HEK293 (cell line): ENCODE results near the gene RPL15.

Source experiments
- GFI1B ChIP-seq: fragments of 450-650 bp; formaldehyde crosslinking; IDR thresholded peaks from 2 replicates; pipeline ENCODE4 v1.5.1; 2016; ENCODE audit warnings: missing biosample characterization, missing genetic modification characterization
- GLI2 ChIP-seq: fragments of 450-650 bp; formaldehyde crosslinking; IDR thresholded peaks from 2 replicates; pipeline ENCODE4; 2017; ENCODE audit warnings: missing biosample characterization, missing genetic modification characterization, low read depth, borderline replicate concordance
- HOXA7 ChIP-seq: sonication (generic); formaldehyde crosslinking; IDR thresholded peaks from 2 replicates; pipeline ENCODE4 v1.8.1; 2022; ENCODE audit warnings: missing genetic modification reagents, borderline replicate concordance
- KLF10 ChIP-seq: fragments of 450-650 bp; IDR thresholded peaks from 2 replicates; pipeline ENCODE4 v1.5.1; 2018; ENCODE audit warnings: missing biosample characterization, mild to moderate bottlenecking, missing genetic modification characterization
- KLF8 ChIP-seq: fragments of 450-650 bp; formaldehyde crosslinking; IDR thresholded peaks from 2 replicates; pipeline ENCODE4 v1.5.1; 2016; ENCODE audit warnings: missing biosample characterization, missing genetic modification characterization
- MZF1 ChIP-seq: fragments of 450-650 bp; formaldehyde crosslinking; IDR thresholded peaks from 2 replicates; pipeline ENCODE4 v1.5.1; 2017; ENCODE audit warnings: missing biosample characterization, missing genetic modification characterization, borderline replicate concordance
- OSR2 ChIP-seq: fragments of 450-650 bp; formaldehyde crosslinking; IDR thresholded peaks from 2 replicates; pipeline ENCODE4 v1.5.1; 2016; ENCODE audit warnings: missing biosample characterization, missing genetic modification characterization
- OVOL3 ChIP-seq: fragments of 450-650 bp; formaldehyde crosslinking; IDR thresholded peaks from 2 replicates; pipeline ENCODE4 v1.5.1; 2016; ENCODE audit warnings: missing biosample characterization, missing genetic modification characterization
- SETDB1 ChIP-seq: IDR thresholded peaks from one replicate; pipeline ENCODE4 v1.6.1; 2017; ENCODE audit warnings: mild to moderate bottlenecking, low read length, moderate library complexity, mixed read lengths; ENCODE audit not compliant: insufficient read length
- ZBTB1 ChIP-seq: fragments of 450-650 bp; formaldehyde crosslinking; IDR thresholded peaks from 2 replicates; pipeline ENCODE4 v1.5.1; 2016; ENCODE audit warnings: missing biosample characterization, missing genetic modification characterization
- ZBTB17 ChIP-seq: fragments of 450-650 bp; formaldehyde crosslinking; IDR thresholded peaks from 2 replicates; pipeline ENCODE4 v1.5.1; 2016; ENCODE audit warnings: missing biosample characterization, missing genetic modification characterization
- ZEB2 ChIP-seq: fragments of 450-650 bp; formaldehyde crosslinking; IDR thresholded peaks from 2 replicates; pipeline ENCODE4 v1.5.1; 2016; ENCODE audit warnings: missing biosample characterization, missing genetic modification characterization
- ZNF133 ChIP-seq: fragments of 450-650 bp; formaldehyde crosslinking; IDR thresholded peaks from 2 replicates; pipeline ENCODE4 v1.5.1; 2016; ENCODE audit warnings: missing biosample characterization, missing genetic modification characterization
- ZNF140 ChIP-seq: fragments of 450-650 bp; formaldehyde crosslinking; IDR thresholded peaks from 2 replicates; pipeline ENCODE4 v1.5.1; 2016; ENCODE audit warnings: missing biosample characterization, missing genetic modification characterization
- ZNF302 ChIP-seq: fragments of 450-650 bp; formaldehyde crosslinking; IDR thresholded peaks from 2 replicates; pipeline ENCODE4 v1.5.1; 2016; ENCODE audit warnings: missing biosample characterization, missing genetic modification characterization, low read depth
- ZNF354C ChIP-seq: fragments of 450-650 bp; formaldehyde crosslinking; IDR thresholded peaks from 2 replicates; pipeline ENCODE4 v1.5.1; 2016; ENCODE audit warnings: missing biosample characterization, missing genetic modification characterization, low read depth, borderline replicate concordance
- ZNF404 ChIP-seq: fragments of 450-650 bp; formaldehyde crosslinking; IDR thresholded peaks from 2 replicates; pipeline ENCODE4 v1.5.1; 2017; ENCODE audit warnings: missing biosample characterization, missing genetic modification characterization
- ZNF600 ChIP-seq: fragments of 450-650 bp; formaldehyde crosslinking; IDR thresholded peaks from 2 replicates; pipeline ENCODE4 v1.5.1; 2016; ENCODE audit warnings: missing biosample characterization, missing genetic modification characterization
- ZNF629 ChIP-seq: fragments of 450-650 bp; formaldehyde crosslinking; IDR thresholded peaks from 2 replicates; pipeline ENCODE4 v1.5.1; 2017; ENCODE audit warnings: missing biosample characterization, missing genetic modification characterization
- ZNF660 ChIP-seq: fragments of 450-650 bp; IDR thresholded peaks from 2 replicates; pipeline ENCODE4 v1.5.1; 2018; ENCODE audit warnings: missing biosample characterization, mild to moderate bottlenecking, missing genetic modification characterization
- ZNF701 ChIP-seq: fragments of 450-650 bp; formaldehyde crosslinking; IDR thresholded peaks from 2 replicates; pipeline ENCODE4 v1.5.1; 2016; ENCODE audit warnings: missing biosample characterization, missing genetic modification characterization
- TF ChIP-seq, protein P1 (sequence below): fragments of 450-650 bp; formaldehyde crosslinking; optimal IDR thresholded peaks from 2 replicates; pipeline ENCODE3; 2016; ENCODE audit warnings: missing biosample characterization, mild to moderate bottlenecking, missing genetic modification characterization
- TF ChIP-seq, protein P2 (sequence below): fragments of 450-650 bp; formaldehyde crosslinking; IDR thresholded peaks from 2 replicates; pipeline ENCODE4 v1.5.1; 2016; ENCODE audit warnings: missing biosample characterization, missing genetic modification characterization
- TF ChIP-seq, protein P3 (sequence below): fragments of 450-650 bp; formaldehyde crosslinking; IDR thresholded peaks from 2 replicates; pipeline ENCODE4 v1.5.1; 2016; ENCODE audit warnings: missing biosample characterization, missing genetic modification characterization
- TF ChIP-seq, protein P4 (sequence below): fragments of 450-650 bp; formaldehyde crosslinking; IDR thresholded peaks from 2 replicates; pipeline ENCODE4 v1.5.1; 2017; ENCODE audit warnings: missing biosample characterization, missing genetic modification characterization
- TF ChIP-seq, protein P5 (sequence below): fragments of 450-650 bp; formaldehyde crosslinking; IDR thresholded peaks from 2 replicates; pipeline ENCODE4 v1.5.1; 2017; ENCODE audit warnings: missing biosample characterization, mild to moderate bottlenecking, missing genetic modification characterization, moderate library complexity

The RPL15 gene

DNA sequence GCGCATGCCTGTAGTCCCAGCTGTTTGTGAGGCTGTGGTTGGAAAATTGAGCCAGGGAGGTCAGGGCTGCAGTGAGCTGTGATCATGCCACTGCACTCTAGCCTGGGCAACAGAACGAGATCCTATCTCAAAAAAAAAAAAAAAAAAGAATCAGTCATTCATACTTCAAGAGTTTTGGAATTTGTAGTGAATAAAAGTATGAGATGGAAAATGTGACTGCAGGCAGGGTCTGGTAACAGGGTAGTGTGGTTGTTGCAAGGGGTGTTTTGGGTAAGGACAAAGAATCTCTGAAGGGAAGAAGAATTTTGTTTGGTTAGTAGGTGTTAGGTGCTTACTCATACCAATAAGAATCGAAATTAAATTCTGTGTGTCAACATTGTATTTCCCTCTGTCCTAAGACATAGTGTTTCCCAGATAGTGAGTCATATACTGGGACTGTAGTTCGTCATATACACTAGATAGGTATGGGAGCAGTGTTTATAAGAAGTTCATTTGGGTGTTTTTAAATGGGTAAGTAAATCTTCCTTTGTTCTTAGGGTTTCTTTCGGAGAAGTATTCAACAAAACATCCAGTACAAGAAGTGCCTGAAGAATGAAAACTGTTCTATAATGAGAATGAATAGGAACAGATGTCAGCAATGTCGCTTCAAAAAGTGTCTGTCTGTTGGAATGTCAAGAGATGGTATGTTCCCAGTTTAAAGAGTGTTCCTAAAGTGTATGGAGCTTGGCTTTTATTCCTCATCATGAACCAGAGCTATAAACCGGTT lies 42.4 kb downstream of the RPL15 start (continued):
- TF ChIP-seq ZNF600 (peak; percentile 94), ZNF354C (no peak), ZNF629 (tag by site-specific recombination) (peak; percentile 86), ZNF133 (tag by site-specific recombination) (no peak), KLF10 (tag by site-specific recombination) (no peak), SETDB1 (no peak), ZEB2 (tag by site-specific recombination) (peak; percentile 73), OSR2 (tag by site-specific recombination) (0 out of 2 replicates have a peak, but pooled peaks have one; percentile 11), ZBTB17 (tag by site-specific recombination) (no peak; the same call in 1 of the 2 replicates), ZNF140 (tag by site-specific recombination) (no peak), KLF8 (no peak), HOXA7 (CRISPR knock-in tag) (no peak), ZBTB1 (tag by site-specific recombination) (no peak), GLI2 (tag by site-specific recombination) (0 out of 2 replicates have a peak, but pooled peaks have one; percentile 3), ZNF302 (tag by site-specific recombination) (no peak), ZNF404 (tag by site-specific recombination) (no peak), ZNF660 (tag by site-specific recombination) (no peak), GFI1B (tag by site-specific recombination) (0 out of 2 replicates have a peak, but pooled peaks have one; percentile 49), MZF1 (tag by site-specific recombination) (no peak), ZNF701 (tag by site-specific recombination) (no peak), OVOL3 (no peak)
- TF ChIP-seq, protein P1, sequence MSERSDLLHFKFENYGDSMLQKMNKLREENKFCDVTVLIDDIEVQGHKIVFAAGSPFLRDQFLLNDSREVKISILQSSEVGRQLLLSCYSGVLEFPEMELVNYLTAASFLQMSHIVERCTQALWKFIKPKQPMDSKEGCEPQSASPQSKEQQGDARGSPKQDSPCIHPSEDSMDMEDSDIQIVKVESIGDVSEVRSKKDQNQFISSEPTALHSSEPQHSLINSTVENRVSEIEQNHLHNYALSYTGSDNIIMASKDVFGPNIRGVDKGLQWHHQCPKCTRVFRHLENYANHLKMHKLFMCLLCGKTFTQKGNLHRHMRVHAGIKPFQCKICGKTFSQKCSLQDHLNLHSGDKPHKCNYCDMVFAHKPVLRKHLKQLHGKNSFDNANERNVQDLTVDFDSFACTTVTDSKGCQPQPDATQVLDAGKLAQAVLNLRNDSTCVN = no peak
- TF ChIP-seq, protein P2, sequence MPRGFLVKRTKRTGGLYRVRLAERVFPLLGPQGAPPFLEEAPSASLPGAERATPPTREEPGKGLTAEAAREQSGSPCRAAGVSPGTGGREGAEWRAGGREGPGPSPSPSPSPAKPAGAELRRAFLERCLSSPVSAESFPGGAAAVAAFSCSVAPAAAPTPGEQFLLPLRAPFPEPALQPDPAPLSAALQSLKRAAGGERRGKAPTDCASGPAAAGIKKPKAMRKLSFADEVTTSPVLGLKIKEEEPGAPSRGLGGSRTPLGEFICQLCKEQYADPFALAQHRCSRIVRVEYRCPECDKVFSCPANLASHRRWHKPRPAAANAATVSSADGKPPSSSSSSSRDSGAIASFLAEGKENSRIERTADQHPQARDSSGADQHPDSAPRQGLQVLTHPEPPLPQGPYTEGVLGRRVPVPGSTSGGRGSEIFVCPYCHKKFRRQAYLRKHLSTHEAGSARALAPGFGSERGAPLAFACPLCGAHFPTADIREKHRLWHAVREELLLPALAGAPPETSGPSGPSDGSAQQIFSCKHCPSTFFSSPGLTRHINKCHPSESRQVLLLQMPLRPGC (tag by site-specific recombination) = peak; percentile 49
- TF ChIP-seq, protein P3, sequence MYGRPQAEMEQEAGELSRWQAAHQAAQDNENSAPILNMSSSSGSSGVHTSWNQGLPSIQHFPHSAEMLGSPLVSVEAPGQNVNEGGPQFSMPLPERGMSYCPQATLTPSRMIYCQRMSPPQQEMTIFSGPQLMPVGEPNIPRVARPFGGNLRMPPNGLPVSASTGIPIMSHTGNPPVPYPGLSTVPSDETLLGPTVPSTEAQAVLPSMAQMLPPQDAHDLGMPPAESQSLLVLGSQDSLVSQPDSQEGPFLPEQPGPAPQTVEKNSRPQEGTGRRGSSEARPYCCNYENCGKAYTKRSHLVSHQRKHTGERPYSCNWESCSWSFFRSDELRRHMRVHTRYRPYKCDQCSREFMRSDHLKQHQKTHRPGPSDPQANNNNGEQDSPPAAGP (tag by site-specific recombination) = no peak; the same call in 1 of the 2 replicates
- TF ChIP-seq, protein P4, sequence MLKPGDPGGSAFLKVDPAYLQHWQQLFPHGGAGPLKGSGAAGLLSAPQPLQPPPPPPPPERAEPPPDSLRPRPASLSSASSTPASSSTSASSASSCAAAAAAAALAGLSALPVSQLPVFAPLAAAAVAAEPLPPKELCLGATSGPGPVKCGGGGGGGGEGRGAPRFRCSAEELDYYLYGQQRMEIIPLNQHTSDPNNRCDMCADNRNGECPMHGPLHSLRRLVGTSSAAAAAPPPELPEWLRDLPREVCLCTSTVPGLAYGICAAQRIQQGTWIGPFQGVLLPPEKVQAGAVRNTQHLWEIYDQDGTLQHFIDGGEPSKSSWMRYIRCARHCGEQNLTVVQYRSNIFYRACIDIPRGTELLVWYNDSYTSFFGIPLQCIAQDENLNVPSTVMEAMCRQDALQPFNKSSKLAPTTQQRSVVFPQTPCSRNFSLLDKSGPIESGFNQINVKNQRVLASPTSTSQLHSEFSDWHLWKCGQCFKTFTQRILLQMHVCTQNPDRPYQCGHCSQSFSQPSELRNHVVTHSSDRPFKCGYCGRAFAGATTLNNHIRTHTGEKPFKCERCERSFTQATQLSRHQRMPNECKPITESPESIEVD (tag by site-specific recombination) = peak; percentile 52
- TF ChIP-seq, protein P5, sequence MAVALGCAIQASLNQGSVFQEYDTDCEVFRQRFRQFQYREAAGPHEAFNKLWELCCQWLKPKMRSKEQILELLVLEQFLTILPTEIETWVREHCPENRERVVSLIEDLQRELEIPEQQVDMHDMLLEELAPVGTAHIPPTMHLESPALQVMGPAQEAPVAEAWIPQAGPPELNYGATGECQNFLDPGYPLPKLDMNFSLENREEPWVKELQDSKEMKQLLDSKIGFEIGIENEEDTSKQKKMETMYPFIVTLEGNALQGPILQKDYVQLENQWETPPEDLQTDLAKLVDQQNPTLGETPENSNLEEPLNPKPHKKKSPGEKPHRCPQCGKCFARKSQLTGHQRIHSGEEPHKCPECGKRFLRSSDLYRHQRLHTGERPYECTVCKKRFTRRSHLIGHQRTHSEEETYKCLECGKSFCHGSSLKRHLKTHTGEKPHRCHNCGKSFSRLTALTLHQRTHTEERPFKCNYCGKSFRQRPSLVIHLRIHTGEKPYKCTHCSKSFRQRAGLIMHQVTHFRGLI = no peak
- TF ChIP-seq, all 188 proteins: peak for 18
